H9 (cell line): ENCODE measurements around the gene CLRN3. TPM values are rescaled to one million over a fixed set of nuclear protein-coding genes. Genes with fewer than 3 reads are reported as not detected.

Experiments used
- DNase-seq: peaks from one replicate; pipeline ENCODE4 v3.0.0-alpha.2; 2017
- H2AFZ ChIP-seq: one replicate; pipeline ENCODE4 v1.6.1; 2013; ENCODE audit warnings: mild to moderate bottlenecking, low read length, control low read depth, moderate library complexity
- H2AK5ac ChIP-seq: 2 replicates; pipeline ENCODE4 v1.6.1; 2013; ENCODE audit warnings: low read length, control low read depth, mixed read lengths; ENCODE audit not compliant: insufficient read length
- H2BK120ac ChIP-seq: one replicate; pipeline ENCODE4 v1.6.1; 2013; ENCODE audit warnings: low read depth, mild to moderate bottlenecking, low read length, control low read depth, inconsistent platforms; ENCODE audit not compliant: poor library complexity, severe bottlenecking
- H2BK12ac ChIP-seq: 2 replicates; pipeline ENCODE4 v1.6.1; 2013; ENCODE audit warnings: low read length, control low read depth, mixed read lengths, low read depth; ENCODE audit not compliant: insufficient read length
- H2BK15ac ChIP-seq: 2 replicates; pipeline ENCODE4 v1.6.1; 2013; ENCODE audit warnings: low read depth, low read length, control low read depth
- H2BK20ac ChIP-seq: one replicate; pipeline ENCODE4 v1.6.1; 2013; ENCODE audit warnings: low read depth, mild to moderate bottlenecking, low read length, control low read depth, inconsistent platforms; ENCODE audit not compliant: poor library complexity, severe bottlenecking
- H2BK5ac ChIP-seq: 2 replicates; pipeline ENCODE4 v1.6.1; 2013; ENCODE audit warnings: low read length, control low read depth, mixed read lengths; ENCODE audit not compliant: insufficient read length
- H3K14ac ChIP-seq: 2 replicates; pipeline ENCODE4 v1.6.1; 2013; ENCODE audit warnings: low read length, control low read depth; ENCODE audit not compliant: insufficient read depth
- H3K18ac ChIP-seq: 2 replicates; pipeline ENCODE4 v1.6.1; 2013; ENCODE audit warnings: low read depth, mild to moderate bottlenecking, mixed read lengths, low read length, control low read depth; ENCODE audit not compliant: insufficient read length
- H3K23ac ChIP-seq: 2 replicates; pipeline ENCODE4 v1.6.1; 2013; ENCODE audit warnings: low read length, control low read depth, mixed read lengths, low read depth; ENCODE audit not compliant: insufficient read length
- H3K23me2 ChIP-seq: 2 replicates; pipeline ENCODE4 v1.6.1; 2013; ENCODE audit warnings: low read depth, mild to moderate bottlenecking, mixed read lengths, low read length, control low read depth; ENCODE audit not compliant: insufficient read length, poor library complexity, severe bottlenecking
- H3K27ac ChIP-seq: 2 replicates; pipeline ENCODE4 v1.5.1; 2013; ENCODE audit warnings: low read length, control low read depth, mixed read lengths, low read depth; ENCODE audit not compliant: insufficient read length
- H3K27me3 ChIP-seq: 2 replicates; pipeline ENCODE4 v1.6.1; 2013; ENCODE audit warnings: low read length, control low read depth, inconsistent platforms; ENCODE audit not compliant: insufficient read depth
- H3K4ac ChIP-seq: 2 replicates; pipeline ENCODE4 v1.6.1; 2013; ENCODE audit warnings: low read depth, mild to moderate bottlenecking, control low read depth, inconsistent platforms, low read length, moderate library complexity
- H3K4me1 ChIP-seq: 2 replicates; pipeline ENCODE4 v1.6.1; 2013; ENCODE audit warnings: low read length, control low read depth, inconsistent platforms; ENCODE audit not compliant: insufficient read depth
- H3K4me2 ChIP-seq: 2 replicates; pipeline ENCODE4 v1.6.1; 2013; ENCODE audit warnings: low read length, control low read depth, mixed read lengths; ENCODE audit not compliant: insufficient read length, insufficient read depth
- H3K56ac ChIP-seq: 2 replicates; pipeline ENCODE4 v1.6.1; 2013; ENCODE audit warnings: low read depth, mild to moderate bottlenecking, mixed read lengths, low read length, control low read depth; ENCODE audit not compliant: insufficient read length
- H3K79me1 ChIP-seq: 2 replicates; pipeline ENCODE4 v1.6.1; 2013; ENCODE audit warnings: low read depth, mild to moderate bottlenecking, moderate library complexity, low read length, control low read depth, inconsistent platforms; ENCODE audit not compliant: insufficient read depth, poor library complexity, severe bottlenecking
- H3K79me2 ChIP-seq: 2 replicates; pipeline ENCODE4 v1.6.1; 2013; ENCODE audit warnings: low read length, control low read depth, inconsistent platforms; ENCODE audit not compliant: insufficient read depth
- H3K9ac ChIP-seq: 2 replicates; pipeline ENCODE4 v1.6.1; 2013; ENCODE audit warnings: low read length, control low read depth, mixed read lengths; ENCODE audit not compliant: insufficient read length; ENCODE audit errors: extremely low read depth
- H3K9me3 ChIP-seq: one replicate; pipeline ENCODE4 v1.6.1; 2013; ENCODE audit warnings: low read depth, low read length, inconsistent platforms; ENCODE audit not compliant: control insufficient read depth
- H3T11ph ChIP-seq: one replicate; pipeline ENCODE4 v1.6.1; 2013; ENCODE audit warnings: mild to moderate bottlenecking, low read length, control low read depth, inconsistent platforms
- H4K20me1 ChIP-seq: one replicate; pipeline ENCODE4 v1.6.1; 2013; ENCODE audit not compliant: control insufficient read depth, insufficient read length, insufficient read depth
- H4K5ac ChIP-seq: 2 replicates; pipeline ENCODE4 v1.6.1; 2013; ENCODE audit warnings: low read depth, mild to moderate bottlenecking, mixed read lengths, low read length, control low read depth; ENCODE audit not compliant: insufficient read length
- H4K8ac ChIP-seq: replicated peaks from 2 replicates; pipeline ENCODE4 v1.6.1; 2013; ENCODE audit warnings: low read length, control low read depth, mixed read lengths, low read depth; ENCODE audit not compliant: insufficient read length
- H4K91ac ChIP-seq: 2 replicates; pipeline ENCODE4 v1.6.1; 2013; ENCODE audit warnings: low read depth, mild to moderate bottlenecking, moderate library complexity, mixed read lengths, low read length, control low read depth; ENCODE audit not compliant: insufficient read length
- H3K27ac Mint-ChIP-seq, 3 experiments: 2 replicates in 2 of 3; 3 replicates in 1 of 3; pipeline ENCODE4 v1.8.0; 2020 to 2021; ENCODE audit warnings: mixed read lengths in 3 of 3, mild to moderate bottlenecking in 1 of 3, moderate library complexity in 1 of 3
- H3K27me3 Mint-ChIP-seq: 2 replicates; pipeline ENCODE4 v1.8.0; 2021; ENCODE audit warnings: low read depth, mild to moderate bottlenecking, moderate library complexity, mixed read lengths
- H3K36me3 Mint-ChIP-seq, 3 experiments: 2 replicates in 2 of 3; 3 replicates in 1 of 3; pipeline ENCODE4 v1.8.0; 2020 to 2021; ENCODE audit warnings: low read depth in 3 of 3, mixed read lengths in 3 of 3; ENCODE audit not compliant: insufficient read depth in 1 of 3
- H3K4me1 Mint-ChIP-seq, 2 experiments: 2 replicates each; pipeline ENCODE4 v1.8.0; 2020; ENCODE audit warnings: mixed read lengths in 2 of 2
- H3K4me3 Mint-ChIP-seq, 2 experiments: 2 replicates in 1 of 2; 3 replicates in 1 of 2; pipeline ENCODE4 v1.8.0; 2020 to 2021; ENCODE audit warnings: mild to moderate bottlenecking in 2 of 2, mixed read lengths in 2 of 2, moderate library complexity in 1 of 2
- H3K9me3 Mint-ChIP-seq, 2 experiments: 2 replicates in 1 of 2; 3 replicates in 1 of 2; pipeline ENCODE4 v1.8.0; 2020; ENCODE audit warnings: mild to moderate bottlenecking in 2 of 2, mixed read lengths in 2 of 2, moderate library complexity in 1 of 2
- WGBS: extraction: QIAGEN DNeasy Blood & Tissue Kit; methylation state at CpG from one replicate; pipeline ENCODE4 v1.1.7; 2013; ENCODE audit warnings: missing lambda C conversion rate, low lambda C conversion rate, mixed read lengths; ENCODE audit not compliant: insufficient read length; ENCODE audit errors: extremely low coverage; 5-methylcytosine and 5-hydroxymethylcytosine counted together
- total RNA-seq: library from RNA; stranded (reverse); gene quantifications from 2 replicates; pipeline ENCODE4 v1.2.1, GENCODE V29; 2021
- TF ChIP-seq, protein P1 (sequence below): fragments of 200-600 bp; sonication (generic); conservative IDR thresholded peaks from 3 replicates; pipeline ENCODE4 v1.8.0; 2021; ENCODE audit warnings: antibody characterized with exemption, mild to moderate bottlenecking

Gene CLRN3
- total RNA-seq, 1 experiment from 2014 or later: not detected

DNA sequence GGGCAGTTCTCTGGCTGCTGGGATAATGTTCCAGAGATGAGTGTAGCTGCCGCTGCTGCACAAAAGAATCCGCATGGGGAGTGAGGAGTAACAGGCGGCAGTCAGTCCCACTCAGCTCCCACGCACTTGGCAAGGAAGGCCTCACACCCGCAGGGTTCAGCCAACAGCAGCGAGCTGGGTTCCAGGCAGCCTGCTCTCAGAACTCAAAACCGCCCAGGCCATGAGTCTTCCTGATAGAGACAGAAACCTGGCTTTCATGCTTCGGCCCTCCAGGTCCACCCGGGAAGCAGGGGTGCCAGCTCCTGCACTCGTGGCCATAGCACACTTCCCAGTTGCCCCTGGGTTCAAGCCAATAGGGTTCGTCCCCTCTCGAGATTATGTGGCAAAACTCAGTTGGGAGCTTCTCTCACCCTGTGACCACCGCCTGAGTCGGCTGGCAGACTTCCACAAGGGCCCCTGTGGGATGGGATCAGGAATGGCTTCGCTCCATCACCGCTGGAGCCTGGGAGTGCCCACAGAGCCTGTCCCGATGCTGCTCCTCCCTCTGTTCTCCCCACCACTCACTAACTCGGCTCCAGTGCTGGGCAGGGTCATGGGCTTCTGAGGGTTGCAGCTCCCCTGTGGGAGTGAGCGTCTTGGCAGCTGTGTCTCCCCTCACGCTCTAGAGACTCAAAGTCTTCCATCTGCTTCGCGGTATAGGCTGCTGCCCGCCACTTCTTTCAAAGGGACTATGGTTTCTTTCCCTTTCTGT lies 20.6 kb downstream of the CLRN3 start:
- H4K5ac ChIP-seq: no peak overlapping the region
- no peak overlapping the region for H2AK5ac ChIP-seq
- Mint-ChIP-seq H3K4me1 (no peaks in the 10 kb centered on the region), H3K36me3 (peaks cover 0 to 3% (median 0%) of the 10 kb centered on the region in 3 experiments; a peak in 1 of 7 replicates), H3K27me3 (peaks cover 3% of the 10 kb centered on the region), H3K27ac (no peak overlapping the region; a peak in 1 of 7 replicates), H3K9me3 (peaks cover 4% of the 10 kb centered on the region in 2 experiments; a peak in 2 of 5 replicates), H3K4me3 (no peak overlapping the region)
- H3K27ac ChIP-seq: no peak overlapping the region
- no peaks in the 10 kb centered on the region for H3K23me2 ChIP-seq
- no peak overlapping the region for H2BK12ac ChIP-seq
- no peak overlapping the region for H2AFZ ChIP-seq
- H4K20me1 ChIP-seq: no peaks in the 10 kb centered on the region
- H3K79me1 ChIP-seq: no peaks in the 10 kb centered on the region
- no peak overlapping the region for H3K4ac ChIP-seq
- no peak overlapping the region for H2BK15ac ChIP-seq
- H3K56ac ChIP-seq: no peak overlapping the region
- H3K4me2 ChIP-seq: no peak overlapping the region
- no peak for DNase-seq
- no peak overlapping the region for H2BK5ac ChIP-seq
- no peak overlapping the region for H3K18ac ChIP-seq
- no peak overlapping the region for H4K8ac ChIP-seq
- no peaks in the 10 kb centered on the region for H3K27me3 ChIP-seq
- H3K9me3 ChIP-seq: no peaks in the 10 kb centered on the region
- H3T11ph ChIP-seq: no peak overlapping the region
- H3K4me1 ChIP-seq: no peaks in the 10 kb centered on the region
- H2BK120ac ChIP-seq: no peak overlapping the region
- H3K14ac ChIP-seq: no peak overlapping the region
- TF ChIP-seq, protein P1, sequence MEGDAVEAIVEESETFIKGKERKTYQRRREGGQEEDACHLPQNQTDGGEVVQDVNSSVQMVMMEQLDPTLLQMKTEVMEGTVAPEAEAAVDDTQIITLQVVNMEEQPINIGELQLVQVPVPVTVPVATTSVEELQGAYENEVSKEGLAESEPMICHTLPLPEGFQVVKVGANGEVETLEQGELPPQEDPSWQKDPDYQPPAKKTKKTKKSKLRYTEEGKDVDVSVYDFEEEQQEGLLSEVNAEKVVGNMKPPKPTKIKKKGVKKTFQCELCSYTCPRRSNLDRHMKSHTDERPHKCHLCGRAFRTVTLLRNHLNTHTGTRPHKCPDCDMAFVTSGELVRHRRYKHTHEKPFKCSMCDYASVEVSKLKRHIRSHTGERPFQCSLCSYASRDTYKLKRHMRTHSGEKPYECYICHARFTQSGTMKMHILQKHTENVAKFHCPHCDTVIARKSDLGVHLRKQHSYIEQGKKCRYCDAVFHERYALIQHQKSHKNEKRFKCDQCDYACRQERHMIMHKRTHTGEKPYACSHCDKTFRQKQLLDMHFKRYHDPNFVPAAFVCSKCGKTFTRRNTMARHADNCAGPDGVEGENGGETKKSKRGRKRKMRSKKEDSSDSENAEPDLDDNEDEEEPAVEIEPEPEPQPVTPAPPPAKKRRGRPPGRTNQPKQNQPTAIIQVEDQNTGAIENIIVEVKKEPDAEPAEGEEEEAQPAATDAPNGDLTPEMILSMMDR: no peak
- no peak overlapping the region for H3K9ac ChIP-seq
- H3K79me2 ChIP-seq: no peaks in the 10 kb centered on the region
- no peak overlapping the region for H2BK20ac ChIP-seq
- H4K91ac ChIP-seq: no peak overlapping the region
- no peak overlapping the region for H3K23ac ChIP-seq
- WGBS: no CpG with 5 or more reads among the region's 23 CpGs
